ENCODE results near the gene GPAM.

GRCh38 chr10:112166800-112167199 lies 16.8 kb downstream of the GPAM start:
- TF ChIP-seq CTCF (IDR thresholded peaks at IDR 0.05; ENCODE audit: borderline replicate concordance, extremely low read depth, low read length, poor library complexity, severe bottlenecking) (no peak), EZH2 (IDR thresholded peaks at IDR 0.05; ENCODE audit: borderline replicate concordance, low read depth, low read length, severe bottlenecking) (no peak)
